HG02763 (cell line): ENCODE results near the gene CDCA3.

Source experiments
- ATAC-seq: cut with Tn5 transposase; IDR thresholded peaks from one replicate; pipeline ENCODE4 v1.9.1; 2021; ENCODE audit warnings: mild to moderate bottlenecking, moderate library complexity; ENCODE audit not compliant: unreplicated experiment

Gene CDCA3

DNA sequence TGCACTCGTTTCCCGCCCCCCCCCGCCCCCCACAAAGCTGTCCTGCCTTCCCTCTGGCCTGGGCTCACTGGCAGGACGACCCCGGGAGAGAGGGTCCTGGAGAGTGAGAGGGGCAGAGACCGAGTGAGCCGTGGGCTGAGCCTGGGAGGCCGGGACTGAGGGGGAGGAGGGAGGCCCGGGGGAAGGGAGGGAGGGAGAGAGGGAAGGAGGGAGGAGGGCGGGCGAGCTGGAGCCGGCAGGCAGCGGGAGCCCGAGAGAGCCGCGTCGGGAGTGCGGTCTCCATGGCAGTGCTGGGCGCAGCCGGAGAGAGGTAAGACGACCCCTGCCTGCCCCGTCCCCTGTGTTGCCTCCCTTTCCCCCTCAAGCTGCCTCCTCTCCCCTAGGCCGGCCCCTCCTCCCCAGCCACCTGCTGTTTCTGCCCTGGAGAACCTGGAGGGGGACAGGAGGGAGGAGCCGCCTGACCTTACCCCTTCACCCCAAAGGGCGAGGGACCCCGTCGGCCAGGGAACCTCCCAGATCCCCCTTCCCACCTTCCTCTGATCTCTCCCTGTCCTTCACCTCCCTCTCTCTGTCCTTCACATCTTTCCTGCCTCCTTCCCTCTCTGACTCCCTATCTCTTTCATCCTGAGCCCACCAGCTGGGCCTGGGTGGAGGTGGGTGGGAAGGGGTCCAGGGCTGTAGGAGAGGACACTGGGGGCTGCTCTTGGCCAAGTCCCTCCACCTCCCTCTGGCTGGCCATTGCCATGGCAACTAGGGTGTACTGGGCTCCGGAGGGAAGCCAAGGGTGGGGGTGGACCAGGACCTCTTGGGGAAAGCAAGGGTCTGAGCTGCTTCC is 29.3 kb downstream of the CDCA3 start, which contains the start of gene GPR162:
Gene GPR162, plus strand, starts transcription at position 231 of the 835 bp plus-strand sequence. CDS start 2,078 bp downstream, outside the sequence.
- no peak for ATAC-seq

DNA sequence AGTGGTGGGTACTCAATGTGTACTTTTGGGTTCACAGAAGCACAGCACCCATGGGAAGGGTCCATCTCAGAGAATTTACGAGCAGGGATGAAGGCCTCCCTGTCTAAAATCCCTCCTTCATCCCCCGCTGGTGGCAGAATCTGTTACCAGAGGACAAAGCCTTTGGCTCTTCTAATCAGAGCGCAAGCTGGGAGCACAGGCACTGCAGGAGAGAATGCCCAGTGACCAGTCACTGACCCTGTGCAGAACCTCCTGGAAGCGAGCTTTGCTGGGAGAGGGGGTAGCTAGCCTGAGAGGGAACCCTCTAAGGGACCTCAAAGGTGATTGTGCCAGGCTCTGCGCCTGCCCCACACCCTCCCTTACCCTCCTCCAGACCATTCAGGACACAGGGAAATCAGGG is 30.9 kb downstream of the CDCA3 start:
- no peak for ATAC-seq

DNA sequence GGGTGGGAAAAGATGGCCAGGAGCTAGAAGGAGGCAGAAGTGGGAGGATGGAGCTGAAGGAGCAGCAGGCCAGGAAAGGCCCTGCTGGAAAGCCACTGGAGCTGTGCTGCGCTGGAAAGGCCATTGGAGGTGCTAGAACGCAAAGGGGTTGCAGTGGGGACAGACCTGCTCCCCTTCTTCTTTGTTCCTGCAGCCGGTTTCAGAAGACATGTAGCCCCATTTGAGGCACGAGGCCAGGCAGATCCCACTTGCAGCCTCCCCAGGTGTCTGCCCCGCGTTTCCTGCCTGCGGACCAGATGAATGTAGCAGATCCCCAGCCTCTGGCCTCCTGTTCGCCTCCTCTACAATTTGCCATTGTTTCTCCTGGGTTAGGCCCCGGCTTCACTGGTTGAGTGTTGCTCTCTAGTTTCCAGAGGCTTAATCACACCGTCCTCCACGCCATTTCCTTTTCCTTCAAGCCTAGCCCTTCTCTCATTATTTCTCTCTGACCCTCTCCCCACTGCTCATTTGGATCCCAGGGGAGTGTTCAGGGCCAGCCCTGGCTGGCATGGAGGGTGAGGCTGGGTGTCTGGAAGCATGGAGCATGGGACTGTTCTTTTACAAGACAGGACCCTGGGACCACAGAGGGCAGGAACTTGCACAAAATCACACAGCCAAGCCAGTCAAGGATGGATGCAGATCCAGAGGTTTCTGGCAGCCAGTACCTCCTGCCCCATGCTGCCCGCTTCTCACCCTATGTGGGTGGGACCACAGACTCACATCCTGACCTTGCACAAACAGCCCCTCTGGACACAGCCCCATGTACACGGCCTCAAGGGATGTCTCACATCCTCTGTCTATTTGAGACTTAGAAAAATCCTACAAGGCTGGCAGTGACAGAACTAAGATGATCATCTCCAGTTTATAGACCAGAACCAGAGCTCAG is 31.7 kb downstream of the CDCA3 start:
- no peak for ATAC-seq

DNA sequence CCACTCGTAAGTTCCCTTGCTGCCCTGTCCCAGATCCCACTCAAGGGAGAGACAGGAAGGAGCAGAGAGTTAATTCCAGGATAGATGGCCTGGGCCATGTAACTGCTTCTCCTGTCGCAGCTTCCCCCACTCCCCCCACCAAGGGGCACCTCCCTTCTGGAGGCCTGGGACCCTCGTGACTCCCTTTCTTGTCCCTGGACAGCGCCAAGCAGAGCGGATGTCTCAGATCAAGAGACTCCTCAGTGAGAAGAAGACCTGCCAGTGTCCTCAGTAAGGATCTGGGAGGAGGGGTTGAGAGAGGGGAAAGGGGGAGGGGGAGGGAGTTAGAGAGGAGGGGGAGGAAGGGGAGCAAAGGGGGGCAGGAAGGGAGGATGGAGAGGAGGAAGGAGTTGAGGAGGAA is 32.4 kb downstream of the CDCA3 start:
- ATAC-seq: no peak

DNA sequence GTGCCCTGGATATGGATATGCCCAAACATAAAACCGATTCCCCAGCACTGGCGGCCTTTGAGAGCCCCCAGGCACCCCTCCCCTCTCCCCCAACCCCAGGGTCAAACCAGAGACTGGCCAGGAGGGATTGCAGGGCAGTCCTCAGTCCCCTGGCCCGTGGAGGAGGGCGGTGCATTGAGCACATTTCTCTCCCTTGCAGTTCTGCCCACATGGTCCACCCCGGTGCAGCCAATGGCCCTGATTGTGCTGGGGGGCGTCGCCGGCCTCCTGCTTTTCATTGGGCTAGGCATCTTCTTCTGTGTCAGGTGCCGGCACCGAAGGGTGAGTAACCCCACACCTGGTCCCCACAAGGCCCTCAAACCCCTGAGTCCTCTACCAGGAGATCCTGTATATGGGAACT is 32.9 kb downstream of the CDCA3 start:
- no peak for ATAC-seq

DNA sequence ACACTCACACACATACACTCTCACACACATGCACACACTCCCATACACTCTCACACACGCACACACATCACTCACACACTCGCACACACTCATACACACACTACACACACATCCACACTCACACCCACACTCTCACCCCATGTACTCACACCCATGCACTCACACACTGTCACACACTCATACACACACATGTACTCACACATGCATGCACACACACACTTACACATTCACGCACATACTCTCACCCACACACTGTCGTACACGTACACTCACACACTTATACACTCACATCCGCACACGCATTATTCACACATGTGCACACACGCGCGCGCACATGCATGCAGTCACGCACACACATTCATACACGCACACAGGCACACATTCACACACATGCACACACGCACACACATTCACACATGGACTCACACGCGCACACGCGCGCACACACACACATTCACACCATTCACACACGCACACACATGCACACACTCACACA is 33.4 kb downstream of the CDCA3 start:
- ATAC-seq: no peak

DNA sequence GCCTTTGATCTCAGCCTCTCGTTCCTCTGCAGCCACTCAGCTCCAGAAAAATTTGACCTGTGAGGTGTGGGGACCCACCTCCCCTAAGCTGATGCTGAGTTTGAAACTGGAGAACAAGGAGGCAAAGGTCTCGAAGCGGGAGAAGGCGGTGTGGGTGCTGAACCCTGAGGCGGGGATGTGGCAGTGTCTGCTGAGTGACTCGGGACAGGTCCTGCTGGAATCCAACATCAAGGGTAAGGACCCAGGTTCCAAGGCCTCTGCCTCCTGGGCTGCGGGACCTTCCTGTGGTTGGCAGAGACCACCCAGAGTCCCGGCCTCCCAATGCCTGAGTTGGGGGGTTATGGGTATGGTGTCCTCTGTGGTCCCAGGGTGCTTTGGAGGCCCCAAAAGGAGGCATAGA is 34.0 kb downstream of the CDCA3 start:
- no peak for ATAC-seq

DNA sequence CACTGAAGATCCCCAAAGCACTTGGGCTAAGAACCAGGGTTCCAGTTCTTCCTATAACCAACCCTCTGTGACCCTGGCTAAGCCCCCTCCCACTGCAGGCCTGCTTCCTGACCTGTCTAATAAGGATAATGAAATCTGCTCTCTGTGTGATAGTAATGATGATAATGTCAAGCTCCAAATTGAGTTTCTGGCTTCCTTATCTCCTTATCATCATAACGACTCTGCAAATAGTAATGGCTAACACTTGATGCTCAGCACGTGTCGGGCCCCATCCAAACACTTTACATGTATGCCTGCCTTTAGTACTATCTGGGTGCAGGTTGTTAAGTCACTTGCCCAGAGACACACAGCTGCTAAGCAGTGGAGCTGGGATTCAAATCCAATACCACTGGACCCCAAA is 34.5 kb downstream of the CDCA3 start:
- no peak for ATAC-seq

DNA sequence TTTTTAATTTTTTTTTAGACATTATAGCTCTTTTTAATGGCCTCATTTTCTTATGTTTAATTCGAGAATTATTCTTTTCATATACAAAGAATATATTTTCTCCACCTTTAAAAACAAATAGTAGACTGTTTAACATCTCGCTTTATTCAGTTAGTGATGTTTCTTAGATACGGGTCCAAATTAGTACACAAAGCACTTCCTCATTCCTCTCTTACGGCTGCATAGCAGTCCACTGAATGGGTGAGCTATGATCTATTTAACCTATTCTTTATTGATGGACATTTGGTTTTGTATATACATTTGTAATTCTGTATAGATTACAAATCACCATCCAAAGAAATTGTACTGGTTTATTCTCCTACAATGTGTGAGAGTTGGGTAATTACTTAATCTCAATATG is 37.7 kb downstream of the CDCA3 start:
- no peak for ATAC-seq

DNA sequence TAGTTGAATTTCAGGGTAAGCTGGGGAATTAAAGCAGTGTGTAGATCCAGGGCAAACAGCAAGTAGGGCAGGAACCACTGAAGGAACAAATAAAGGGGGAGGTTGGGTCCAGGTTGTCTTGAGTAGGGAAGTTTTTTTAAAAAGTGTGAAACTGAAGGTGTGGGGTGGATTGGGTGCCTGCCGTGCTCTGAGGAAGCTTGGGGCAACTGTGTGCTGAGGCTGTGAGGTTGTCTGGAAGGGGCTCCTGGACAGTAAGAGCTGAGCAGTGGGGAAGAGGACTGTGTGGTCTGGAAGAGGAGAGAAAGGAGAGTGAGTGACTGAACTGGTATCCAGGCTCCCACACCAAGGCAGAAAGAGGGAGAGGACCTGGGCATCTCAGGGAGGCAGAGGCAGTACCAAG is 40.3 kb downstream of the CDCA3 start:
- no peak for ATAC-seq

DNA sequence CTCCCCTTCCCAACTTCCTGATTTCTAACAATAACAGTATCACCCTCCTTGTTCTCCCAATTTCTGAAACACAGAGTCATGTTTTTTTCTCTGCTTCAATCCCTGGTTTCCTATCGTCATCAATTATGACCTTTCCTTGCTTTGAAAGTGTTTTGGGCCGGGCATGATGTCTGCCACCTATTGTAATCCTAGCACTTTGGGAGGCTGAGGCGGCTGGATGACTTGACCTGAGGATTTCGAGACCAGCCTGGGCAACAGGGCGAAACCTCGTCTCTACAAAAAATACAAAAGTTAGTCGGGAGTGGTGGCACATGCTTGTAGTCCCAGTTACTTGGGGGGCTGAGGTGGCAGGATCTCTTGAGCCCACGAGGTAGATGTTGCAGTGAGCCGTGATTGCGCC is 42.0 kb downstream of the CDCA3 start:
- ATAC-seq: no peak

DNA sequence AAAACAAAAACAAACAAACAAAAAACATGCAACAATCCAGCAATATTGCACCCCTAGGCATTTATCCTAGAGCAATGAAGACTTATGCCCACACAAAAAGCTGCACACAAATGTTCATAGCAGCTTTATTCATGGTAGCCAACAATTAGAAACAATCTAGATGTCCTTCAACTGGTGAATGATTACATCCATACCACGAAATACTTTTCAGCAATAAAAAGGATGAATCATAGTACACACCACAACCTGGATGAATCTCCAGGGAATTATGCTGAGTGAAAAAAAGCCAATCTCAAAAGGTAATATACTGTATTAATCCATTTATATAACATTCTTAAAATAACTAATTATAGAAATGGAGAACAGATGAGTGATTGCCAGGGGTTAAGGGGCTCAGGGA is 43.9 kb downstream of the CDCA3 start:
- no peak for ATAC-seq

DNA sequence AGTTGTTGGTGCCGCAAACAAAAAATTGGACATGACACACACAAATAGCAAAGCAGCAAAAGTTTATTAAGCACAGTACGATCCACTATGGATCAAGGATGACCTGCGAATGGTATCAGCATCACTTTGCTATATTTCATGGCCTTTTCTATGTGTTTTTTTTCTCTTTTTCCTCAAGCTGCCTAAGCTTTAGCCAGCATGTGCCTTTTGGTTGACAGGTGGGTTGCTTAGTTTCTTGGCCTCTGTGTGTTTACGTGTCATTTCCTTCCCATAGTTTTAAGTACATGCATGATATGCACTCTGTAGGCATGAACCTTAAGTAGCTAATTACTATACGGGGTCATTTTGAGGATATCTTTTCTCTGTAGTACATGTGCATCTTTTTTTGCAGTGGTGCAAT is 51.9 kb downstream of the CDCA3 start:
- ATAC-seq: no peak
